ENCODE results near the gene GPR183. TPM values are rescaled to one million over a fixed set of nuclear protein-coding genes. Genes with fewer than 3 reads are reported as not detected.

GPR183 gene
- total and polyA plus RNA-seq, 5 experiments from 2014 or later: 8.4 to 35.5 (median 10.4) TPM

- peaks cover 47 to 82% (median 79%) of the 10 kb centered on the region in 4 donors for H3K4me1 Mint-ChIP-seq
- ATAC-seq (no peak), DNase-seq (no peak)
- H3K36me3 Mint-ChIP-seq: peaks cover 19 to 66% (median 48%) of the 10 kb centered on the region in 3 donors
- H3K27me3 Mint-ChIP-seq: no peaks in the 10 kb centered on the region
- peak overlapping the region in 1 of 10 donors; percentile 9 for H3K4me3 Mint-ChIP-seq
- H3K27ac Mint-ChIP-seq: peak overlapping the region; percentile 77 to 100 (median 92)
- H3K9me3 Mint-ChIP-seq: no peaks in the 10 kb centered on the region
- POLR2A ChIA-PET: interaction anchor here (1.0 to 1.7 kb wide), 3 partner anchors 27 to 447 kb away, joined by 3 to 5 read pairs (median 3); no protein-coding TSS in a partner anchor
These were observed 40.8 kb upstream of the GPR183 start for GRCh38 chr13:99347911-99348451.

GRCh38 chr13:99347335-99347878 lies 40.2 kb upstream of the GPR183 start:
- H3K4me1 Mint-ChIP-seq: peaks cover 44 to 78% (median 76%) of the 10 kb centered on the region in 4 donors
- no peak for DNase-seq
- POLR2A ChIA-PET: interaction anchor here (1.0 to 1.7 kb wide), 3 partner anchors 28 to 446 kb away, joined by 3 to 5 read pairs (median 3); no protein-coding TSS in a partner anchor
- H3K27me3 Mint-ChIP-seq: no peaks in the 10 kb centered on the region
- H3K27ac Mint-ChIP-seq: peak overlapping the region; percentile 77 to 96 (median 89)
- H3K4me3 Mint-ChIP-seq: no peak overlapping the region
- ATAC-seq: no peak
- peaks cover 19 to 71% (median 48%) of the 10 kb centered on the region in 3 donors for H3K36me3 Mint-ChIP-seq
- no peaks in the 10 kb centered on the region for H3K9me3 Mint-ChIP-seq

GRCh38 chr13:99346335-99347042 lies 39.3 kb upstream of the GPR183 start:
- peaks cover 41 to 77% (median 72%) of the 10 kb centered on the region in 4 donors for H3K4me1 Mint-ChIP-seq
- peaks cover 22 to 81% (median 55%) of the 10 kb centered on the region in 3 donors for H3K36me3 Mint-ChIP-seq
- no peak for ATAC-seq
- no peaks in the 10 kb centered on the region for H3K9me3 Mint-ChIP-seq
- H3K27me3 Mint-ChIP-seq: no peaks in the 10 kb centered on the region
- POLR2A ChIA-PET: interaction anchor here (1.7 kb wide), 1 partner anchor 29 kb away, joined by 5 read pairs; no protein-coding TSS in a partner anchor
- H3K4me3 Mint-ChIP-seq: peak overlapping the region in 2 of 10 donors; percentile 27 to 51
- DNase-seq: no peak
- H3K27ac Mint-ChIP-seq: peak overlapping the region; percentile 79 to 96 (median 88)

GRCh38 chr13:99345345-99345744 lies 38.1 kb upstream of the GPR183 start:
- DNase-seq: no peak
- Mint-ChIP-seq H3K4me3 (no peak overlapping the region), H3K36me3 (peaks cover 32 to 92% (median 58%) of the 10 kb centered on the region in 3 donors), H3K9me3 (no peaks in the 10 kb centered on the region), H3K27me3 (no peaks in the 10 kb centered on the region), H3K27ac (peak overlapping the region; percentile 53 to 96 (median 90)), H3K4me1 (peaks cover 40 to 77% (median 72%) of the 10 kb centered on the region in 4 donors)
- no peak for ATAC-seq
- POLR2A ChIA-PET: interaction anchor here (0.7 to 1.3 kb wide), 3 partner anchors 11 to 65 kb away, joined by 4 to 5 read pairs (median 5); no protein-coding TSS in a partner anchor

GRCh38 chr13:99344610-99345208 lies 37.5 kb upstream of the GPR183 start:
- DNase-seq: no peak
- peaks cover 42 to 80% (median 74%) of the 10 kb centered on the region in 4 donors for H3K4me1 Mint-ChIP-seq
- peaks cover 32 to 96% (median 60%) of the 10 kb centered on the region in 3 donors for H3K36me3 Mint-ChIP-seq
- H3K27ac Mint-ChIP-seq: peak overlapping the region; percentile 53 to 96 (median 85)
- no peak overlapping the region for H3K4me3 Mint-ChIP-seq
- no peak for ATAC-seq
- H3K27me3 Mint-ChIP-seq: no peaks in the 10 kb centered on the region
- no peaks in the 10 kb centered on the region for H3K9me3 Mint-ChIP-seq
- POLR2A ChIA-PET: interaction anchor here (0.8 to 1.4 kb wide), 4 partner anchors 11 to 23 kb away, joined by 3 to 6 read pairs (median 4); no protein-coding TSS in a partner anchor

- Mint-ChIP-seq H3K4me3 (no peak overlapping the region), H3K27ac (peak overlapping the region in 8 of 10 donors; percentile 22 to 96 (median 74))
- POLR2A ChIA-PET: interaction anchor here (1.0 kb wide), 1 partner anchor 12 kb away, joined by 3 read pairs; no protein-coding TSS in a partner anchor
These were observed 35.6 kb upstream of the GPR183 start for GRCh38 chr13:99342723-99343315.

GRCh38 chr13:99341969-99342722 lies 34.9 kb upstream of the GPR183 start:
- Mint-ChIP-seq H3K27ac (peak overlapping the region in 9 of 10 donors; percentile 9 to 94 (median 74)), H3K4me1 (peaks cover 37 to 76% (median 73%) of the 10 kb centered on the region in 4 donors), H3K4me3 (peak overlapping the region in 1 of 10 donors; percentile 33), H3K36me3 (peaks cover 20 to 88% (median 46%) of the 10 kb centered on the region in 3 donors), H3K9me3 (no peaks in the 10 kb centered on the region), H3K27me3 (no peaks in the 10 kb centered on the region)
- ATAC-seq: no peak
- DNase-seq: no peak
- POLR2A ChIA-PET: interaction anchor here (0.7 to 3.0 kb wide), 6 partner anchors 9 to 56 kb away, joined by 3 to 17 read pairs (median 3); no protein-coding TSS in a partner anchor

More at GRCh38 chr13:99342723-99343315, 35.6 kb upstream of the GPR183 start:
- DNase-seq: no peak
- Mint-ChIP-seq H3K27me3 (no peaks in the 10 kb centered on the region), H3K4me1 (peaks cover 35 to 80% (median 73%) of the 10 kb centered on the region in 4 donors), H3K36me3 (peaks cover 20 to 90% (median 46%) of the 10 kb centered on the region in 3 donors), H3K9me3 (no peaks in the 10 kb centered on the region)
- no peak for ATAC-seq

- ATAC-seq: no peak
- Mint-ChIP-seq H3K36me3 (peaks cover 20 to 86% (median 34%) of the 10 kb centered on the region in 3 donors), H3K4me1 (peaks cover 41 to 77% (median 72%) of the 10 kb centered on the region in 4 donors), H3K9me3 (no peaks in the 10 kb centered on the region), H3K27me3 (no peaks in the 10 kb centered on the region), H3K4me3 (peak overlapping the region in 8 of 10 donors; percentile 28 to 75 (median 58)), H3K27ac (peak overlapping the region; percentile 40 to 94 (median 84))
- POLR2A ChIA-PET: interaction anchor here (3.0 kb wide), 1 partner anchor 11 kb away, joined by 17 read pairs; no protein-coding TSS in a partner anchor
- DNase-seq: no peak
These were observed 33.4 kb upstream of the GPR183 start for GRCh38 chr13:99340638-99341037.

GRCh38 chr13:99339736-99340397 lies 32.7 kb upstream of the GPR183 start:
- DNase-seq (peak in 5 of 10 donors; percentile 45 to 70 (median 50)), ATAC-seq (peak; percentile 65 to 84)
- Mint-ChIP-seq H3K9me3 (no peaks in the 10 kb centered on the region), H3K4me3 (peak overlapping the region; percentile 28 to 75 (median 52)), H3K27me3 (no peaks in the 10 kb centered on the region), H3K36me3 (peaks cover 17 to 84% (median 34%) of the 10 kb centered on the region in 3 donors), H3K27ac (peak overlapping the region; percentile 61 to 94 (median 84)), H3K4me1 (peaks cover 38 to 77% (median 72%) of the 10 kb centered on the region in 4 donors)
- POLR2A ChIA-PET: interaction anchor here (0.9 to 3.0 kb wide), 3 partner anchors 10 to 19 kb away, joined by 3 to 17 read pairs (median 4); no protein-coding TSS in a partner anchor

- DNase-seq (no peak), ATAC-seq (no peak)
- H3K36me3 Mint-ChIP-seq: peaks cover 13 to 83% (median 34%) of the 10 kb centered on the region in 3 donors
- POLR2A ChIA-PET: interaction anchor here (0.9 to 3.0 kb wide), 4 partner anchors 9 to 21 kb away, joined by 3 to 17 read pairs (median 4); no protein-coding TSS in a partner anchor
- H3K9me3 Mint-ChIP-seq: no peaks in the 10 kb centered on the region
- H3K4me1 Mint-ChIP-seq: peaks cover 40 to 73% (median 71%) of the 10 kb centered on the region in 4 donors
- H3K27me3 Mint-ChIP-seq: no peaks in the 10 kb centered on the region
- H3K4me3 Mint-ChIP-seq: peak overlapping the region in 6 of 10 donors; percentile 1 to 70 (median 46)
- H3K27ac Mint-ChIP-seq: peak overlapping the region; percentile 26 to 93 (median 80)
These were observed 32.1 kb upstream of the GPR183 start for GRCh38 chr13:99339230-99339721.
